ENCODE results near the gene LRSAM1.

LRSAM1 gene

DNA sequence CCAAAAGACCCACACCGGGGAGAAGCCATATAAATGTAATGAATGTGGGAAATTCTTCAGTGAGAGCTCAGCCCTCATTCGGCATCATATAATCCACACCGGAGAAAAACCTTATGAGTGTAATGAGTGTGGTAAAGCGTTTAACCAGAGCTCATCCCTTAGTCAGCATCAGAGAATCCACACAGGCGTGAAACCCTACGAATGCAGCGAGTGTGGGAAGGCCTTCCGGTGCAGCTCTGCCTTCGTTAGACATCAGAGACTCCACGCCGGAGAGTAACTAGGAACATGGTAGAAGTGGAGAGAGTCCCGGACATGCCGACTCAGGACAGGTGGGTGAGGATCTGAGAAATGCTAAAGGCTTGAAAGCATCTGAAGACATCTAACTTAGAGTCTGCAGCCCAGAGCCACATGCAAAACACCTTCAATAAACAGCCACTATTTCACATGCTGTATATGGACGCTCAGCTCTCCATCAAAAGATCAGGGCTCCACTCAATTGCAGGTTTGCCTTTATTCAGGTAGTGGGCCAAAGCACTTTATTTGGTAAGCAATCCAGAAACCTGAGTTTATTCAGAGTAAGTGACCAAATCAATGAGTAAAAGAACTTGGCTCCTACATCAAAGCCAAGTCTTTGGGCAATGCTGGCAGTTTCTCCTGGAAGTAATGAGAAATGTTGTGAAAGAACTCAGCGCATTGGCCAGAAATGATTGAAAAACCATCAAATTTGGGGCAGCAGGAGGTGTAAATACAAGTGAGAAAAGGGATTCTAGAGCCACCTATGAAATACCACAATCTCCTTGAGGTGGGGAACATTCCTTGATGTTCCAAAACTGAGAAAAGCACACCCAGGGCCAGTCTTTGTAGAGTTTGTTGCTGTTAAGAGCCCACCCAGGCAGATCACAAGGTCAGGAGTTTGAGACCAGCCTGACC lies 6.1 kb upstream of the LRSAM1 start:
- Mint-ChIP-seq H3K27ac (peak overlapping the region in 1 of 2 donors; percentile 89), H3K36me3 (ENCODE audit: insufficient read depth) (peaks cover 95% of the 10 kb centered on the region), H3K4me1 (ENCODE audit: low read depth in 2 of 2) (peaks cover 21 to 25% of the 10 kb centered on the region in 2 donors), H3K9me3 (no peaks in the 10 kb centered on the region), H3K4me3 (no peak overlapping the region), H3K27me3 (no peaks in the 10 kb centered on the region)
- DNase-seq: no peak
- no peak for ATAC-seq (replicated peaks)

- no peak overlapping the region for H3K4me3 Mint-ChIP-seq
- H3K36me3 Mint-ChIP-seq (ENCODE audit: insufficient read depth): peaks cover 95% of the 10 kb centered on the region
- no peaks in the 10 kb centered on the region for H3K9me3 Mint-ChIP-seq
- peaks cover 27 to 28% of the 10 kb centered on the region in 2 donors for H3K4me1 Mint-ChIP-seq (ENCODE audit: low read depth in 2 of 2)
- peak overlapping the region in 1 of 2 donors; percentile 89 for H3K27ac Mint-ChIP-seq
- DNase-seq (no peak), ATAC-seq (replicated peaks) (no peak)
- H3K27me3 Mint-ChIP-seq: no peaks in the 10 kb centered on the region
Measured at GRCh38 chr9:127445851-127446712, 5.2 kb upstream of the LRSAM1 start.

GRCh38 chr9:127446713-127447415 lies 4.4 kb upstream of the LRSAM1 start:
- no peak for DNase-seq
- H3K27me3 Mint-ChIP-seq: no peaks in the 10 kb centered on the region
- H3K4me1 Mint-ChIP-seq (ENCODE audit: low read depth in 2 of 2): peaks cover 29 to 35% of the 10 kb centered on the region in 2 donors
- peaks cover 94% of the 10 kb centered on the region for H3K36me3 Mint-ChIP-seq (ENCODE audit: insufficient read depth)
- no peaks in the 10 kb centered on the region for H3K9me3 Mint-ChIP-seq
- H3K4me3 Mint-ChIP-seq: no peak overlapping the region
- peak overlapping the region in 1 of 2 donors; percentile 98 for H3K27ac Mint-ChIP-seq
- no peak for ATAC-seq (replicated peaks)

GRCh38 chr9:127447416-127448111 lies 3.7 kb upstream of the LRSAM1 start:
- Mint-ChIP-seq H3K4me1 (ENCODE audit: low read depth in 2 of 2) (peaks cover 33 to 39% of the 10 kb centered on the region in 2 donors), H3K36me3 (ENCODE audit: insufficient read depth) (peaks cover 91% of the 10 kb centered on the region), H3K27ac (peak overlapping the region; percentile 97 to 98), H3K4me3 (no peak overlapping the region), H3K9me3 (no peaks in the 10 kb centered on the region), H3K27me3 (no peaks in the 10 kb centered on the region)
- ATAC-seq (replicated peaks): no peak
- DNase-seq: no peak

DNA sequence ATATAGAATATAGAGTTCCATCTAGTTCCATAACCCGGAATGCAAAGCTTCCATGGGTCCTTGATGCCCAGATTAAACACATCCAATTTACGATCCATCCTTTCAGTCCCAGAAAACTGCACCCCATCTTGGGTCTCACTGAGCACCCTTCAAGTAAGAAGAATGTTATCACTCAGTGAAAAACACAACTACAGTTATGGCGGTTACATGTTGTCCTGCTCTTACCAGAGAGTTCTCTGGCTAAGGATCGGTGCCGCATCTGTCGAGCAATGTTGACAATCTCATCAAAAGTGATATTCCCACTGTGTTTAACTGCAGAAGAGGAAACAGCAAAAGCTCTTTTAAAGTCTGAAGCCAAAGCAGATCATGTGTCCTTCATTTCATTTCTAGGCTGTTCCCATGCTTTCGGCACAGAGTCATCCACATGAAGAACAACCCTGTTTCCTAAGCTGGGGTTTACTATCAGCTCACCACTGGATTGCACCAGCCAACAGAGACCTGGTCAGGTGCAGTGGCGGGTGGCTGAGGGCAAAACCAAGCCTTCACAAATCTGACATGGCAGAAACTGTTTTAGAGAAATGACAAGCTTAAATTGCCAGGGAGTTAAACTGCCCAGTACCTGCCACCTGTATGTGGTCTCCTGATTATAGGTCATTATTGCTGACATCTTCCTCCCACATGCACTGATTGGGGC lies 3.1 kb upstream of the LRSAM1 start:
- ATAC-seq (replicated peaks) (no peak), DNase-seq (no peak)
- no peaks in the 10 kb centered on the region for H3K27me3 Mint-ChIP-seq
- peaks cover 35 to 39% of the 10 kb centered on the region in 2 donors for H3K4me1 Mint-ChIP-seq (ENCODE audit: low read depth in 2 of 2)
- H3K36me3 Mint-ChIP-seq (ENCODE audit: insufficient read depth): peaks cover 85% of the 10 kb centered on the region
- no peaks in the 10 kb centered on the region for H3K9me3 Mint-ChIP-seq
- peak overlapping the region; percentile 93 to 95 for H3K4me3 Mint-ChIP-seq
- H3K27ac Mint-ChIP-seq: peak overlapping the region; percentile 97 to 98

- H3K36me3 Mint-ChIP-seq (ENCODE audit: insufficient read depth): peaks cover 73% of the 10 kb centered on the region
Measured at GRCh38 chr9:127449332-127449966, 1.9 kb upstream of the LRSAM1 start.

DNA sequence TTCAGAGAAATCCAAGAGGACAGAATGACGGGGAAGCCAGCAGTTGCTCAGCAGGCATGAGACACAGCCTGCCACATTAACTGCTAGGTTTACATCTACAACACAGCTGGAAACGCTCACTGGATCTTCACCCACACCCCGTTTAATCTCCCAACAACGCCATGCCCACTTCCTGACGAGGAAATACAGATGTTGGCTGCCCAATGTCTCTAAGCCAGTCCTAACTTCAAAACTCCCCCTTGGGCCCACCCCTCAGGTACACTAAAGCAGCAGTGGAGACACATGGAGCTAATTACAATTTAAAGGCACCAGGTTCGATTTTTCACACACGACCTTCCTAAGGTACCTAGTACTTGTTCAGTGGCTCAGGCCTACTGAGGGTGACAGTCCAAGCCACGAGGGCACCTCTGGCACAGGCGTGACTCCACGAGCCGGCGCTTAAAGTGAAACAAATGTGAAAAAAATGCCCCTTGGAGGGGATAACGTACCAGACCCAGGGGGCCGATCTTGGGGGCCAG lies 1.0 kb upstream of the LRSAM1 start:
- H3K9me3 Mint-ChIP-seq: no peaks in the 10 kb centered on the region
- ATAC-seq (replicated peaks) (peak; percentile 12), DNase-seq (peak in 1 of 3 experiments; percentile 15)
- peak overlapping the region; percentile 97 to 98 for H3K27ac Mint-ChIP-seq
- H3K4me3 Mint-ChIP-seq: peak overlapping the region; percentile 93 to 95
- H3K27me3 Mint-ChIP-seq: no peaks in the 10 kb centered on the region
- H3K4me1 Mint-ChIP-seq (ENCODE audit: low read depth in 2 of 2): peaks cover 33 to 39% of the 10 kb centered on the region in 2 donors
- peaks cover 65% of the 10 kb centered on the region for H3K36me3 Mint-ChIP-seq (ENCODE audit: insufficient read depth)

More at GRCh38 chr9:127449332-127449966, 1.9 kb upstream of the LRSAM1 start:
- no peak for ATAC-seq (replicated peaks)
- H3K4me3 Mint-ChIP-seq: peak overlapping the region; percentile 93 to 95
- H3K4me1 Mint-ChIP-seq (ENCODE audit: low read depth in 2 of 2): peaks cover 35 to 39% of the 10 kb centered on the region in 2 donors
- H3K27me3 Mint-ChIP-seq: no peaks in the 10 kb centered on the region
- H3K9me3 Mint-ChIP-seq: no peaks in the 10 kb centered on the region
- H3K27ac Mint-ChIP-seq: peak overlapping the region; percentile 97 to 98
- DNase-seq: no peak

- Mint-ChIP-seq H3K4me1 (ENCODE audit: low read depth in 2 of 2) (peaks cover 33 to 39% of the 10 kb centered on the region in 2 donors), H3K27ac (peak overlapping the region; percentile 97 to 98), H3K9me3 (no peaks in the 10 kb centered on the region), H3K4me3 (peak overlapping the region; percentile 93 to 95), H3K36me3 (ENCODE audit: insufficient read depth) (peaks cover 54% of the 10 kb centered on the region), H3K27me3 (no peaks in the 10 kb centered on the region)
- ATAC-seq (replicated peaks) (no peak), DNase-seq (peak in 1 of 3 experiments; percentile 10)
Measured at GRCh38 chr9:127451608-127451857, 223 bp downstream of the LRSAM1 start.

- ATAC-seq (replicated peaks) (peak; percentile 7), DNase-seq (peak; percentile 28 to 40 (median 33))
- Mint-ChIP-seq H3K27me3 (no peaks in the 10 kb centered on the region), H3K9me3 (no peaks in the 10 kb centered on the region), H3K4me3 (peak overlapping the region; percentile 93 to 95), H3K27ac (peak overlapping the region; percentile 97 to 98), H3K4me1 (ENCODE audit: low read depth in 2 of 2) (peaks cover 33 to 39% of the 10 kb centered on the region in 2 donors), H3K36me3 (ENCODE audit: insufficient read depth) (peaks cover 49% of the 10 kb centered on the region)
Measured at GRCh38 chr9:127451858-127452656, 747 bp downstream of the LRSAM1 start.

GRCh38 chr9:127452691-127453090 lies 1.4 kb downstream of the LRSAM1 start:
- Mint-ChIP-seq H3K27me3 (no peaks in the 10 kb centered on the region), H3K27ac (peak overlapping the region; percentile 97 to 98), H3K4me1 (ENCODE audit: low read depth in 2 of 2) (peaks cover 33 to 39% of the 10 kb centered on the region in 2 donors), H3K9me3 (no peaks in the 10 kb centered on the region), H3K4me3 (peak overlapping the region; percentile 93 to 95), H3K36me3 (ENCODE audit: insufficient read depth) (peaks cover 42% of the 10 kb centered on the region)
- ATAC-seq (replicated peaks) (no peak), DNase-seq (no peak)

DNA sequence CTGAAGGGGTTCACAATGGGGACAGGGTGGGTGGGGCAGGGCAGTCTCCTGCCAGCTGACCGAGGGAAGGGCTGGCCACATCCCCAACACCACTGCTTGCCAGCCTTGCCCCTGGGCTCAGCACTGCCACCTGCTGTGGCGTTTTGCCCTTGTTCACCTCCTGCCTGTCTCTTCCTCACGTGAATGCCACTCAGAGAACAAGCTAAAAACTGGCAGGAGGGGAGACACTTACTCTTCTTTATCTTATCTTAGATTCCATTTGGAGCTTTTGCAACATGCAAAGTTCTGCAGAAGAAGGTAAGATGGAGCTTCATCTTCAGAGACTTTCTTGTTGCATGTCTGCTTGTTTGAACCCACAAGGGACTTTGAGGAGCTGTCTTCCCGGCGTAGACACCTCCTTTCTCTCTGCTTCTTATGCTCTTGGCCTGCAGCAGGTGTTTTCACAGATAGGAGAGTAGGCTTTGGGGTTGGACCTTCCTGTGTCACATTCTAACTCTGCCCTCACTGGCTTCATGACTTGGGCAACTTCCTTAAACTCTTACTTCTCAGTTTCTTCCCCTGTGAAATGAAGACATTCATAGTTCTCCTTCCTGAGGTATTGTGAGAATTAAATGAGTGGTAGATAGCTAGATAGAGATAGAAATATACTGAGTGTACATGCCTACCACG lies 4.1 kb downstream of the LRSAM1 start:
- peaks cover 12 to 15% of the 10 kb centered on the region in 2 donors for H3K4me1 Mint-ChIP-seq (ENCODE audit: low read depth in 2 of 2)
- H3K27ac Mint-ChIP-seq: no peak overlapping the region
- ATAC-seq (replicated peaks) (no peak), DNase-seq (no peak)
- H3K9me3 Mint-ChIP-seq: no peaks in the 10 kb centered on the region
- H3K27me3 Mint-ChIP-seq: no peaks in the 10 kb centered on the region
- peaks cover 28% of the 10 kb centered on the region for H3K36me3 Mint-ChIP-seq (ENCODE audit: insufficient read depth)
- H3K4me3 Mint-ChIP-seq: no peak overlapping the region

Measured in effector memory CD8-positive, alpha-beta T cell (primary cell).